Naive thymus-derived CD4-positive, alpha-beta T cell (primary cell): ENCODE results near the gene GPR107. TPM values are rescaled to one million over a fixed set of nuclear protein-coding genes. Genes with fewer than 3 reads are reported as not detected.

Experiments
- ATAC-seq: fragments of 150-1000 bp; cut with Tn5 transposase; 2 replicates; pipeline ENCODE4 v1.10.0; 2021; ENCODE audit warnings: mild to moderate bottlenecking, moderate library complexity
- CTCF ChIA-PET: fragments of 350-600 bp; sonication (Branson Sonifier 250); formaldehyde crosslinking; loops from one replicate; lab custom pipeline; 2021; ENCODE audit warnings: antibody characterized with exemption; lab: Charles Lee
- POLR2A ChIA-PET: fragments of 350-600 bp; sonication (Branson Sonifier 250); formaldehyde crosslinking; loops from one replicate; lab custom pipeline; 2021; ENCODE audit warnings: antibody characterized with exemption, inconsistent platforms; lab: Charles Lee
- DNase-seq, 9 donors: peaks; one replicate each; pipeline versions ENCODE4 v3.0.0 to v3.0.0-alpha.2; 2020 to 2022; ENCODE audit warnings: mixed read lengths in 1 of 9
- H3K27ac ChIP-seq: one replicate; pipeline ENCODE4 v1.7.0; 2013; ENCODE audit warnings: mild to moderate bottlenecking, low read depth, low read length, moderate library complexity
- H3K27me3 ChIP-seq, 2 donors: one replicate each; pipeline ENCODE4 v1.7.0; 2013; ENCODE audit warnings: low read length in 2 of 2, mild to moderate bottlenecking in 2 of 2, moderate library complexity in 2 of 2; ENCODE audit not compliant: control insufficient read depth in 2 of 2, insufficient read depth in 2 of 2
- H3K36me3 ChIP-seq, 3 experiments: 1 replicate in 2 of 3; 2 replicates in 1 of 3; pipeline ENCODE4 v1.7.0; 2013; ENCODE audit warnings: low read length in 3 of 3, mild to moderate bottlenecking in 3 of 3, moderate library complexity in 1 of 3; ENCODE audit not compliant: insufficient read depth in 3 of 3, control insufficient read depth in 2 of 3
- H3K4me1 ChIP-seq, 2 donors: one replicate each; pipeline ENCODE4 v1.7.0; 2013; ENCODE audit warnings: low read length in 2 of 2, mild to moderate bottlenecking in 2 of 2, moderate library complexity in 1 of 2; ENCODE audit not compliant: control insufficient read depth in 2 of 2, insufficient read depth in 2 of 2
- H3K4me3 ChIP-seq: 2 replicates; pipeline ENCODE4 v1.7.0; 2013; ENCODE audit warnings: mild to moderate bottlenecking, low read length
- H3K9me3 ChIP-seq, 3 experiments: 1 replicate in 2 of 3; 2 replicates in 1 of 3; pipeline ENCODE4 v1.7.0; 2013; ENCODE audit warnings: low read length in 3 of 3; ENCODE audit not compliant: control insufficient read depth in 2 of 3
- H3K27ac Mint-ChIP-seq, 9 donors: one replicate each; pipeline ENCODE4 v1.8.0; 2020 to 2022; ENCODE audit warnings: mixed read lengths in 9 of 9, mild to moderate bottlenecking in 8 of 9, moderate library complexity in 5 of 9, inconsistent platforms in 2 of 9
- H3K27me3 Mint-ChIP-seq, 5 donors: one replicate each; pipeline ENCODE4 v1.8.0; 2021 to 2022; ENCODE audit warnings: mixed read lengths in 5 of 5, mild to moderate bottlenecking in 1 of 5
- H3K36me3 Mint-ChIP-seq, 5 donors: one replicate each; pipeline ENCODE4 v1.8.0; 2020 to 2022; ENCODE audit warnings: mixed read lengths in 5 of 5, mild to moderate bottlenecking in 3 of 5, inconsistent platforms in 1 of 5
- H3K4me1 Mint-ChIP-seq, 7 donors: one replicate each; pipeline ENCODE4 v1.8.0; 2020 to 2022; ENCODE audit warnings: mixed read lengths in 7 of 7, mild to moderate bottlenecking in 3 of 7, inconsistent platforms in 1 of 7
- H3K4me3 Mint-ChIP-seq, 10 donors: one replicate each; pipeline ENCODE4 v1.8.0; 2020 to 2022; ENCODE audit warnings: mild to moderate bottlenecking in 10 of 10, mixed read lengths in 10 of 10, moderate library complexity in 6 of 10, inconsistent platforms in 2 of 10
- H3K9me3 Mint-ChIP-seq, 11 donors: one replicate each; pipeline ENCODE4 v1.8.0; 2020 to 2022; ENCODE audit warnings: mixed read lengths in 11 of 11, mild to moderate bottlenecking in 4 of 11, inconsistent platforms in 1 of 11, moderate library complexity in 1 of 11
- intact Hi-C, 2 donors: fragments of 100-400 bp; cut with micrococcal nuclease; formaldehyde crosslinking; loops; one replicate each; pipeline ENCODE4 v1.15.1; 2023
- polyA plus RNA-seq, 2 donors: library from polyadenylated mRNA; unstranded; fragments of 300-500 nt; fragmentation: Illumina TruSeq; gene quantifications; one replicate each; pipeline ENCODE4 v1.2.3, GENCODE V29; 2021
- total RNA-seq, 6 experiments: library from RNA in 5 of 6; stranded (reverse) in 5 of 6; gene quantifications; 1 replicate in 5 of 6; 2 replicates in 1 of 6; pipeline ENCODE4 v1.2.3 and lab custom pipeline; 2021 to 2026

The GPR107 gene
- total and polyA plus RNA-seq, 7 experiments from 2014 or later, result 2.8 to 24.0 (median 21.9) TPM

GRCh38 chr9:130084337-130084736 is 30.6 kb downstream of the GPR107 start:
- Histone ChIP-seq H3K36me3 (peaks cover 5 to 57% (median 9%) of the 10 kb centered on the region in 3 experiments), H3K27ac (no peak overlapping the region), H3K9me3 (no peaks in the 10 kb centered on the region), H3K27me3 (no peaks in the 10 kb centered on the region), H3K4me1 (no peaks in the 10 kb centered on the region), H3K4me3 (no peak overlapping the region)
- ChIA-PET CTCF (interaction anchor here (0.9 kb wide), 1 partner anchor 39 kb away, joined by 3 read pairs; no protein-coding TSS in a partner anchor), POLR2A (no interaction called here)
- DNase-seq (no peak), ATAC-seq (no peak)
- intact Hi-C loops, result no loop called here
- Mint-ChIP-seq H3K9me3 (peaks cover 0 to 2% (median 0%) of the 10 kb centered on the region in 11 donors), H3K27ac (no peak overlapping the region), H3K36me3 (peaks cover 12 to 38% (median 16%) of the 10 kb centered on the region in 5 donors), H3K4me3 (no peak overlapping the region), H3K4me1 (peaks cover 0 to 4% (median 0%) of the 10 kb centered on the region in 7 donors), H3K27me3 (no peaks in the 10 kb centered on the region)

GRCh38 chr9:130088051-130088450 is 34.3 kb downstream of the GPR107 start:
- intact Hi-C loops, result no loop called here
- ATAC-seq (no peak), DNase-seq (no peak)
- Mint-ChIP-seq H3K9me3 (peaks cover 0 to 2% (median 0%) of the 10 kb centered on the region in 11 donors), H3K36me3 (peaks cover 12 to 40% (median 21%) of the 10 kb centered on the region in 5 donors), H3K27me3 (no peaks in the 10 kb centered on the region), H3K27ac (peak overlapping the region in 6 of 9 donors; percentile 18 to 76 (median 49)), H3K4me3 (no peak overlapping the region), H3K4me1 (peaks cover 0 to 6% (median 0%) of the 10 kb centered on the region in 7 donors)
- H3K9me3 ChIP-seq, result no peaks in the 10 kb centered on the region
- H3K27ac ChIP-seq, result no peak overlapping the region
- no peaks in the 10 kb centered on the region for H3K27me3 ChIP-seq
- no peaks in the 10 kb centered on the region for H3K4me1 ChIP-seq
- ChIA-PET POLR2A (interaction anchor here (1.3 kb wide), 1 partner anchor 201 kb away, joined by 5 read pairs; no protein-coding TSS in a partner anchor), CTCF (interaction anchor here (0.5 to 0.6 kb wide), 2 partner anchors 19 to 21 kb away, joined by 3 read pairs; no protein-coding TSS in a partner anchor)
- H3K36me3 ChIP-seq, result peaks cover 5 to 59% (median 5%) of the 10 kb centered on the region in 3 experiments
- H3K4me3 ChIP-seq, result no peak overlapping the region

- H3K4me1 ChIP-seq, result no peaks in the 10 kb centered on the region
- no peak overlapping the region for H3K4me3 ChIP-seq
- no peaks in the 10 kb centered on the region for H3K27me3 ChIP-seq
- Mint-ChIP-seq H3K9me3 (peaks cover 0 to 2% (median 0%) of the 10 kb centered on the region in 11 donors), H3K4me3 (no peak overlapping the region), H3K27ac (no peak overlapping the region), H3K36me3 (peaks cover 12 to 41% (median 24%) of the 10 kb centered on the region in 5 donors), H3K27me3 (no peaks in the 10 kb centered on the region), H3K4me1 (peaks cover 0 to 6% (median 0%) of the 10 kb centered on the region in 7 donors)
- DNase-seq (no peak), ATAC-seq (no peak)
- intact Hi-C loops, result no loop called here
- POLR2A ChIA-PET, result no interaction called here
- no peak overlapping the region for H3K27ac ChIP-seq
- CTCF ChIA-PET, result interaction anchor here (0.6 to 0.7 kb wide), 2 partner anchors 90 to 780 kb away, joined by 3 to 5 read pairs; no protein-coding TSS in a partner anchor
- peaks cover 0 to 60% (median 4%) of the 10 kb centered on the region in 3 experiments for H3K36me3 ChIP-seq
- H3K9me3 ChIP-seq, result no peaks in the 10 kb centered on the region
These were observed 35.4 kb downstream of the GPR107 start for GRCh38 chr9:130089141-130089540.

GRCh38 chr9:130090915-130091314 is 37.2 kb downstream of the GPR107 start:
- Mint-ChIP-seq H3K27me3 (no peaks in the 10 kb centered on the region), H3K9me3 (peaks cover 0 to 2% (median 0%) of the 10 kb centered on the region in 11 donors), H3K4me1 (peaks cover 0 to 6% (median 4%) of the 10 kb centered on the region in 7 donors), H3K27ac (peak overlapping the region in 4 of 9 donors; percentile 12 to 34 (median 18)), H3K4me3 (no peak overlapping the region), H3K36me3 (peaks cover 8 to 46% (median 24%) of the 10 kb centered on the region in 5 donors)
- CTCF ChIA-PET, result no interaction called here
- no peaks in the 10 kb centered on the region for H3K9me3 ChIP-seq
- POLR2A ChIA-PET, result no interaction called here
- H3K4me3 ChIP-seq, result no peak overlapping the region
- intact Hi-C loops, result no loop called here
- no peaks in the 10 kb centered on the region for H3K27me3 ChIP-seq
- ATAC-seq (no peak), DNase-seq (no peak)
- no peaks in the 10 kb centered on the region for H3K4me1 ChIP-seq
- H3K27ac ChIP-seq, result no peak overlapping the region
- H3K36me3 ChIP-seq, result peaks cover 0 to 58% (median 4%) of the 10 kb centered on the region in 3 experiments

- Histone ChIP-seq H3K36me3 (peaks cover 0 to 62% (median 4%) of the 10 kb centered on the region in 3 experiments), H3K4me1 (no peaks in the 10 kb centered on the region), H3K4me3 (no peak overlapping the region), H3K9me3 (no peaks in the 10 kb centered on the region), H3K27ac (no peak overlapping the region), H3K27me3 (no peaks in the 10 kb centered on the region)
- Mint-ChIP-seq H3K36me3 (peaks cover 6 to 45% (median 23%) of the 10 kb centered on the region in 5 donors), H3K9me3 (no peaks in the 10 kb centered on the region), H3K4me1 (peaks cover 0 to 7% (median 6%) of the 10 kb centered on the region in 7 donors), H3K4me3 (no peak overlapping the region), H3K27ac (peak overlapping the region in 3 of 9 donors; percentile 48 to 86 (median 49)), H3K27me3 (no peaks in the 10 kb centered on the region)
- ATAC-seq, result no peak
- CTCF ChIA-PET, result interaction anchor here (1.0 kb wide), 1 partner anchor 23 kb away, joined by 3 read pairs; no protein-coding TSS in a partner anchor
- POLR2A ChIA-PET, result interaction anchor here (0.5 kb wide), 1 partner anchor 85 kb away, joined by 6 read pairs; no protein-coding TSS in a partner anchor
- DNase-seq, result no peak
- intact Hi-C loops, result no loop called here
These were observed 39.2 kb downstream of the GPR107 start for GRCh38 chr9:130092910-130093309.

- Histone ChIP-seq H3K27me3 (no peaks in the 10 kb centered on the region), H3K4me3 (no peak overlapping the region), H3K4me1 (no peaks in the 10 kb centered on the region), H3K36me3 (peaks cover 4 to 69% (median 4%) of the 10 kb centered on the region in 3 experiments), H3K9me3 (no peaks in the 10 kb centered on the region), H3K27ac (no peak overlapping the region)
- H3K36me3 Mint-ChIP-seq, result peaks cover 0 to 41% (median 13%) of the 10 kb centered on the region in 5 donors
- ChIA-PET CTCF (interaction anchor here (0.6 kb wide), 1 partner anchor 1831 kb away, joined by 3 read pairs; no protein-coding TSS in a partner anchor), POLR2A (no interaction called here)
- ATAC-seq (no peak), DNase-seq (no peak)
- no peaks in the 10 kb centered on the region for H3K9me3 Mint-ChIP-seq
- peaks cover 0 to 16% (median 5%) of the 10 kb centered on the region in 7 donors for H3K4me1 Mint-ChIP-seq
- intact Hi-C loops, result loop anchor here in 1 of 2 donors (5.0 kb wide), 1 partner anchor 359 kb away; no protein-coding TSS in a partner anchor
- H3K4me3 Mint-ChIP-seq, result no peak overlapping the region
- H3K27me3 Mint-ChIP-seq, result no peaks in the 10 kb centered on the region
- H3K27ac Mint-ChIP-seq, result peak overlapping the region in 4 of 9 donors; percentile 16 to 59 (median 54)
These were observed 42.2 kb downstream of the GPR107 start for GRCh38 chr9:130095872-130096271.
